Measurements from ENCODE around the gene ANKRD1.

Gene ANKRD1

GRCh38 chr10:90935581-90936275, 14.8 kb upstream of the ANKRD1 start:
- no peak for DNase-seq

GRCh38 chr10:90930971-90931871, 10.3 kb upstream of the ANKRD1 start:
- DNase-seq: peak; percentile 58

GRCh38 chr10:90930070-90930837, 9.4 kb upstream of the ANKRD1 start:
- DNase-seq: peak; percentile 77

- DNase-seq: no peak
Measured at GRCh38 chr10:90929179-90929578, 8.3 kb upstream of the ANKRD1 start.

GRCh38 chr10:90927293-90927692, 6.4 kb upstream of the ANKRD1 start:
- no peak for DNase-seq

- no peak for DNase-seq
Measured at GRCh38 chr10:90925079-90926029, 4.5 kb upstream of the ANKRD1 start.

- no peak for DNase-seq
Measured at GRCh38 chr10:90924552-90924951, 3.7 kb upstream of the ANKRD1 start.

GRCh38 chr10:90923111-90923731, 2.3 kb upstream of the ANKRD1 start:
- no peak for DNase-seq

GRCh38 chr10:90921906-90922305, 1.0 kb upstream of the ANKRD1 start:
- no peak for DNase-seq

- no peak for DNase-seq
Measured at GRCh38 chr10:90919683-90920574, 958 bp downstream of the ANKRD1 start.

GRCh38 chr10:90917968-90918318, 2.9 kb downstream of the ANKRD1 start:
- DNase-seq: no peak

- DNase-seq: no peak
Measured at GRCh38 chr10:90917238-90917967, 3.5 kb downstream of the ANKRD1 start.

- DNase-seq: no peak
Measured at GRCh38 chr10:90916392-90917237, 4.3 kb downstream of the ANKRD1 start.

- DNase-seq: peak; percentile 39
Measured at GRCh38 chr10:90915766-90916075, 5.2 kb downstream of the ANKRD1 start.

- no peak for DNase-seq
Measured at GRCh38 chr10:90914992-90915765, 5.7 kb downstream of the ANKRD1 start.

- no peak for DNase-seq
Measured at GRCh38 chr10:90913774-90914420, 7.0 kb downstream of the ANKRD1 start.

- no peak for DNase-seq
Measured at GRCh38 chr10:90912854-90913479, 7.9 kb downstream of the ANKRD1 start.

Data from eye (tissue), 1 donor.